ENCODE data around the gene GPR6.

The GPR6 gene

GRCh38 chr6:109961611-109962041 lies 16.5 kb upstream of the GPR6 start:
- H3K9me2 ChIP-seq (replicated peaks; ENCODE audit: insufficient read depth, low read length), result no peaks in the 10 kb centered on the region
- no peak overlapping the region for H3K9ac ChIP-seq (ENCODE audit: low read length)
- H3K4me1 ChIP-seq (ENCODE audit: low read length), result no peaks in the 10 kb centered on the region
- H3K4me3 ChIP-seq (ENCODE audit: low read length), result no peak overlapping the region
- TF ChIP-seq EZH2phosphoT487 (IDR thresholded peaks at IDR 0.05; ENCODE audit: low read length), result no peak
- TF ChIP-seq, protein P1, sequence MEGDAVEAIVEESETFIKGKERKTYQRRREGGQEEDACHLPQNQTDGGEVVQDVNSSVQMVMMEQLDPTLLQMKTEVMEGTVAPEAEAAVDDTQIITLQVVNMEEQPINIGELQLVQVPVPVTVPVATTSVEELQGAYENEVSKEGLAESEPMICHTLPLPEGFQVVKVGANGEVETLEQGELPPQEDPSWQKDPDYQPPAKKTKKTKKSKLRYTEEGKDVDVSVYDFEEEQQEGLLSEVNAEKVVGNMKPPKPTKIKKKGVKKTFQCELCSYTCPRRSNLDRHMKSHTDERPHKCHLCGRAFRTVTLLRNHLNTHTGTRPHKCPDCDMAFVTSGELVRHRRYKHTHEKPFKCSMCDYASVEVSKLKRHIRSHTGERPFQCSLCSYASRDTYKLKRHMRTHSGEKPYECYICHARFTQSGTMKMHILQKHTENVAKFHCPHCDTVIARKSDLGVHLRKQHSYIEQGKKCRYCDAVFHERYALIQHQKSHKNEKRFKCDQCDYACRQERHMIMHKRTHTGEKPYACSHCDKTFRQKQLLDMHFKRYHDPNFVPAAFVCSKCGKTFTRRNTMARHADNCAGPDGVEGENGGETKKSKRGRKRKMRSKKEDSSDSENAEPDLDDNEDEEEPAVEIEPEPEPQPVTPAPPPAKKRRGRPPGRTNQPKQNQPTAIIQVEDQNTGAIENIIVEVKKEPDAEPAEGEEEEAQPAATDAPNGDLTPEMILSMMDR (IDR thresholded peaks at IDR 0.05; ENCODE audit: low read length), result no peak
- no peak for TF ChIP-seq EZH2 (optimal IDR thresholded peaks at IDR 0.05; ENCODE audit: low read depth, low read length)
- no peaks in the 10 kb centered on the region for H3K36me3 ChIP-seq (replicated peaks; ENCODE audit: insufficient read depth, low read length)
- no peaks in the 10 kb centered on the region for H3K9me3 ChIP-seq (replicated peaks; ENCODE audit: insufficient read depth, low read length)
- no peaks in the 10 kb centered on the region for H3F3A ChIP-seq (ENCODE audit: insufficient read depth, low read length)
- no peak overlapping the region for H3K27ac ChIP-seq (ENCODE audit: low read length)
- no peak for DNase-seq
- no peak overlapping the region for H3K4me2 ChIP-seq (ENCODE audit: low read depth, low read length)
- no peaks in the 10 kb centered on the region for H3K27me3 ChIP-seq (replicated peaks; ENCODE audit: insufficient read depth, low read length)
- no peaks in the 10 kb centered on the region for H4K20me1 ChIP-seq (ENCODE audit: insufficient read depth, low read length)
- no peak overlapping the region for H2AFZ ChIP-seq (ENCODE audit: low read length)
- H3K79me2 ChIP-seq (ENCODE audit: low read length), result no peaks in the 10 kb centered on the region

GRCh38 chr6:109962271-109962670 lies 15.8 kb upstream of the GPR6 start:
- no peak overlapping the region for H3K4me3 ChIP-seq (ENCODE audit: low read length)
- no peaks in the 10 kb centered on the region for H3K36me3 ChIP-seq (replicated peaks; ENCODE audit: insufficient read depth, low read length)
- H3K4me1 ChIP-seq (ENCODE audit: low read length), result no peaks in the 10 kb centered on the region
- H3K4me2 ChIP-seq (ENCODE audit: low read depth, low read length), result no peak overlapping the region
- H3K79me2 ChIP-seq (ENCODE audit: low read length), result no peaks in the 10 kb centered on the region
- H3F3A ChIP-seq (ENCODE audit: insufficient read depth, low read length), result no peaks in the 10 kb centered on the region
- no peak overlapping the region for H3K27ac ChIP-seq (ENCODE audit: low read length)
- TF ChIP-seq EZH2phosphoT487 (IDR thresholded peaks at IDR 0.05; ENCODE audit: low read length) (no peak), EZH2 (optimal IDR thresholded peaks at IDR 0.05; ENCODE audit: low read depth, low read length) (no peak)
- TF ChIP-seq, protein P1 (IDR thresholded peaks at IDR 0.05; ENCODE audit: low read length), result no peak
- H4K20me1 ChIP-seq (ENCODE audit: insufficient read depth, low read length), result no peaks in the 10 kb centered on the region
- no peak overlapping the region for H2AFZ ChIP-seq (ENCODE audit: low read length)
- no peaks in the 10 kb centered on the region for H3K9me2 ChIP-seq (replicated peaks; ENCODE audit: insufficient read depth, low read length)
- no peak for DNase-seq
- H3K9ac ChIP-seq (ENCODE audit: low read length), result no peak overlapping the region
- H3K9me3 ChIP-seq (replicated peaks; ENCODE audit: insufficient read depth, low read length), result no peaks in the 10 kb centered on the region
- H3K27me3 ChIP-seq (replicated peaks; ENCODE audit: insufficient read depth, low read length), result no peaks in the 10 kb centered on the region

DNA sequence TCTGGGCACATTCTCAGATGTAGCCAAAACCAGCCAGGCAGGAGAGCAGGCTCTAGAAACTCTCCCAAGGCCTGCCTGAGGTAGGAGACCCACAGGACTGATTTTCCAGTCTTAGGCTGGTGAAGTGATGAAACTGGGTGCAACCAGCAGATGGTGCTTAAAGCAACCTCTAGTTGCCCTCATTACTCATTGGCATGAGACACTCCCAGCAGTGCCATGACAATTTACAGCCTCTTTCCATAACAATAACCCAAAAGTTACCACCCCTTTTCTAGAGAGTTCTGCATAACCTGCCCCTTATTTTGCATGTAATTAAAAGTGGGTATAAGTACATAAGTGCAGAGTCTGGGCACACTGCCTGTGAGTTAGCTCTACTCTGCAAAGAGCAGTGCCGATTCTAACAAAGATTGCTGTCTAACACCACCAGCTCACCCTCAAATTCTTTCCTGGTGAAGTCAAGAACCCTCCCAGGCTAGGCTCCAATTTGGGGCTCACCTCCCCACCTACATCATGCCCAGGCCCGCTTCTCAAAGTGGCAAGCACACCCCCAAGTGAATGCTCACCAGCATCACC lies 14.4 kb upstream of the GPR6 start:
- no peaks in the 10 kb centered on the region for H4K20me1 ChIP-seq (ENCODE audit: insufficient read depth, low read length)
- H3K9ac ChIP-seq (ENCODE audit: low read length), result no peak overlapping the region
- no peak for TF ChIP-seq EZH2phosphoT487 (IDR thresholded peaks at IDR 0.05; ENCODE audit: low read length)
- TF ChIP-seq, protein P1 (IDR thresholded peaks at IDR 0.05; ENCODE audit: low read length), result no peak
- TF ChIP-seq EZH2 (optimal IDR thresholded peaks at IDR 0.05; ENCODE audit: low read depth, low read length), result no peak
- no peaks in the 10 kb centered on the region for H3K27me3 ChIP-seq (replicated peaks; ENCODE audit: insufficient read depth, low read length)
- H3K4me3 ChIP-seq (ENCODE audit: low read length), result no peak overlapping the region
- no peak overlapping the region for H2AFZ ChIP-seq (ENCODE audit: low read length)
- no peaks in the 10 kb centered on the region for H3K9me2 ChIP-seq (replicated peaks; ENCODE audit: insufficient read depth, low read length)
- no peaks in the 10 kb centered on the region for H3F3A ChIP-seq (ENCODE audit: insufficient read depth, low read length)
- no peaks in the 10 kb centered on the region for H3K36me3 ChIP-seq (replicated peaks; ENCODE audit: insufficient read depth, low read length)
- no peak overlapping the region for H3K4me2 ChIP-seq (ENCODE audit: low read depth, low read length)
- no peak for DNase-seq
- no peak overlapping the region for H3K27ac ChIP-seq (ENCODE audit: low read length)
- no peaks in the 10 kb centered on the region for H3K9me3 ChIP-seq (replicated peaks; ENCODE audit: insufficient read depth, low read length)
- no peaks in the 10 kb centered on the region for H3K79me2 ChIP-seq (ENCODE audit: low read length)
- no peaks in the 10 kb centered on the region for H3K4me1 ChIP-seq (ENCODE audit: low read length)
